Measurements from ENCODE around the gene ZWINT.

- TF ChIP-seq POLR2AphosphoS5 (IDR thresholded peaks at IDR 0.05; ENCODE audit: low read depth, low read length), result no peak
- no peak for TF ChIP-seq FOXP2 (optimal IDR thresholded peaks at IDR 0.05; ENCODE audit: borderline replicate concordance, extremely low read depth, extremely low read length, insufficient read depth)
- no peak for TF ChIP-seq REST (IDR thresholded peaks at IDR 0.05; ENCODE audit: insufficient read depth in 1 of 2, low read depth in 2 of 2, low read length in 2 of 2)
These were observed 11.4 kb downstream of the ZWINT start for GRCh38 chr10:56349611-56350010.

All from PFSK-1 (cell line).